ENCODE measurements around the gene NCOR2. TPM values are rescaled to one million over a fixed set of nuclear protein-coding genes. Genes with fewer than 3 reads are reported as not detected.

NCOR2 gene
- total RNA-seq, 8 experiments from 2014 or later, result 17.9 to 125 (median 24.7) TPM

DNA sequence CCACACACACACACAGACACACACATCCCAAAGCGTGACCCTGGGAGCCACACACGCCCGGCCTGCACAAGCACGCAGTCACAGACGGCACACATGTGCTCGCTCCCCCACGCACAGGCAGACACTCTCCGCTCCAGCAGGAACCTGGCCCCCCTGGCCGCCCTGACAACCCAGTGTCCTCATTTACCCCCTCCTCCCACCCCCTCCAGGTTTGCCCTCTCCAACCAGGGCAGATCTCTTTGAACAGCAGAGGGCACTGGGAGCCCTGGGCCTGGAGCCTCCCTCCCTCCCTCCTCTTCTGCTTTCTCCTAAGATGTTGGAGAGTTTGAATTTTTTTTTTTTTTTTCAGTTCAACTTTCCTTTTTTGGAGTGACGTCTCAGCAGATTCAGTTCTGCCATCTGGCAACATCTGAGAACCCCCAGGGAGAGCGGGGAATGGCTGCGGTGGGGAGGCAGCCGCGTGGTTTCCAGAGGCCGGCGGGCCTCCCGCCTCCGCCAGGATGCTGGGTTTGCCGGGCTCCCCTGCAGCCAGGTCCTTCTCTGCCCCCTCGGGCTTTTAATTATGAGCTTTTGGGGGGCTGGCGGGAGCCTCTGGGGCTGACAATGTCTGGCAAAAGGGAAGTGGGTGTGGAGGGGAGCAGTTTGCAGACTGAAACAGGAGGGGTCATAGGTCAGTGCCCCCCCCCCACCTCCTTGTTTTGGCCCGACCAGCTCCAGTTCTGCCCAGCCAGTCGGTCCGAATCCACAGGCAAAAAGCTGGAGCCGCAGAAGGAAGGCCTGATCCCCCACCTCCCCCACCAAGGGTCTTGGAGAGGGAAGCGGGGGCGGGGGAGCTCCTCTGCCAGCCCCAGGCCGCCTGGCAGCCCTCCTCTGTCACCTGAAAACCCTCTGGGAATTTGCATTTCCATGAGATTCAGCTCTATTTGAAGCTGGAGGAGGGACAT is 1.3 kb upstream of the NCOR2 start:
- in situ Hi-C loops (cut with MboI; ENCODE audit: low pct_unique_long_range_greater_than_20kb in 2 of 9, low sequenced_read_pairs in 9 of 9, unreplicated experiment in 9 of 9), result loop anchor here in 7 of 9 experiments (25.0 kb wide), 2 partner anchors 169 to 194 kb away; no protein-coding TSS in a partner anchor
- Histone ChIP-seq H3K4me3 (no peak overlapping the region), H3K27ac (peak overlapping the region in 1 of 2 donors; percentile 48), H3K4me1 (replicated peaks in 1 of 2) (peaks cover 25 to 33% of the 10 kb centered on the region in 2 donors)
- 10 to 100% (median 10%) methylated on average over 1 to 2 of the region's 28 CpGs; no CpG with 5 or more reads in 7 of the 10 experiments for WGBS, 10 experiments
- ATAC-seq (replicated peaks in 6 of 8), result peak in 6 of 8 experiments; percentile 9 to 35 (median 12)

DNA sequence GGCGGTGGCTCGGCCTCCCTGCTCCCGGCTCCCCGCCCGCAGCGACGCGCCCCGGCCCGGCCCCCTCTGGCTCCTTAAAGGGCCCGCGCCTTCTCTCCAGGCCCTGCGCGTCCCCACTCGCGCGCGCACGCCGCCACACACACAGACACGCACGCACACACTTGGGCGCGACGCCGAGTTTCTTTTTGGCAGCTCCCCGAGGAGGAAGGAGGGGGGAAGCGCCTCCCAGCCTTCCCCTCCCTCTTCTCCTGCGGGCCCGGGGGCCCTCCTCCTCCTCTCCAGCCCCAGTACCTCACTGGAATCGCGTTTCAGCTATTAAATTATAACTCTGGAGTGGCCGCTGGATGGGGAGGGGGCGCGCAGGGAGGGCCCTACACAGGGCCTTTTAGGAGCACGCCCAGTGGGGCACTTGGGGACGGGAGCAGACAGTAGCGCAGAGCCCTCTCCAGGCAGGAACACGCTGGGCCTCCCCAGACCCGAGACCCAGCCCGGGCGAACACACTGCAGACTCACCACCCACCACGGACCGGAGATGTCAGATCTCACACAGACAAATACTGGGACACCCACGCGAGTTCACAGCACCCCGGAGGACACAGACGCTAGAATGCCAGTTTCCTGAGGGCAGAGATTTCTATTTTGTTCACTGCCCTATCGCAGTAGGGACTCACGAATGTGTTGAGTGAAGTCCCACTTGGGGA is 411 bp upstream of the NCOR2 start:
- ATAC-seq (replicated peaks in 6 of 8), result peak; percentile 58 to 67 (median 64)
- peaks cover 23 to 32% of the 10 kb centered on the region in 2 donors for H3K4me1 ChIP-seq (replicated peaks in 1 of 2)
- peak overlapping the region; percentile 81 to 92 for H3K27ac ChIP-seq
- in situ Hi-C loops (cut with MboI; ENCODE audit: low pct_unique_long_range_greater_than_20kb in 2 of 9, low sequenced_read_pairs in 9 of 9, unreplicated experiment in 9 of 9), result loop anchor here in 7 of 9 experiments (25.0 kb wide), 2 partner anchors 169 to 194 kb away; no protein-coding TSS in a partner anchor
- peak overlapping the region; percentile 45 to 95 (median 68) for H3K4me3 ChIP-seq
- 0 to 8% methylated on average over 2 to 5 of the region's 50 CpGs; no CpG with 5 or more reads in 8 of the 10 experiments for WGBS, 10 experiments

DNA sequence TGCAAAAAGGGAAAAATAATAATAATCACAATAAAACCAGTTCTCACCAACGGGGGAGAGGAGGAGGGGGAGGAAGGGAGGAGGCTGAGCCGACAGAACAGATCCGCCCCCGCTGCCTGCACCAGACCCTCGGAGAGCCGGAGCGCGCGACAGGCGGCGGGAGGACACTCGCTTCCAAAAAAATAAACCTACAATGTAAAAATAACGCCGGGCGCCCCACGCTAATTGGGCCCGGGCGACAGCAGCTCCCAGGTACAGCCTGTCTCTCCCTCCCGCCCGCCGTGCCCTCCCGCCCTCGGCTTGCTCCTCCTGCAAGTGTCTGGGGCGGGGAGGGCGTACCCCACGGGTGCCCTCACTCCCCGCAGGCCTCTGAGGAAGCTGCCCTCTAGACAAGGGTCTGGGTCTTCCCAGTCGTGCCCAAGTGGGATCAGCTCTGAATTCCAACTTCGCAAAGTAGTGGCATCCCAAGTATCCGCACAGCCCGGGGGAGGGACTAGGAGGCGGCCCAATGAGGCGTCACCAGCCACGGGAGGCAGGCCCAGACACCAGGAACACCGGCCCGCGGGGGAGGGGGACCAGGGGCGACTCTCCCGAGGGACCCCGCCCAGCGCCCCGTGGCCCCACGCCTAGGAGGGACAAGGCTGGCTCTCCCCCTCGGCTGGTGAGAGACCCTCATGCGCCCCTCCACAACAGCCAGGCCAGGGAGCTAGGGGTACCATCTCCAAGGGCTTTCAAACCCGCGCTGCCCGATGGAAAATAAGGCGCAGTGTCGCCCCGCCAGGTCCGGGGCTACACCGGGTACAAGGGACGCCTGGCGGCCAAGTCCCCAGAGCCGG is 1.0 kb downstream of the NCOR2 start:
- peaks cover 30 to 42% of the 10 kb centered on the region in 2 donors for H3K4me1 ChIP-seq (replicated peaks in 1 of 2)
- peak overlapping the region; percentile 81 to 92 for H3K27ac ChIP-seq
- peak overlapping the region; percentile 45 to 95 (median 68) for H3K4me3 ChIP-seq
- 1 to 2% methylated on average over 13 to 17 of the region's 56 CpGs; no CpG with 5 or more reads in 8 of the 10 experiments for whole genome bisulfite sequencing, 10 experiments
- ATAC-seq (replicated peaks in 6 of 8), result peak; percentile 54 to 70 (median 56)
- in situ Hi-C loops (cut with MboI; ENCODE audit: low pct_unique_long_range_greater_than_20kb in 2 of 9, low sequenced_read_pairs in 9 of 9, unreplicated experiment in 9 of 9), result loop anchor here in 7 of 9 experiments (25.0 kb wide), 2 partner anchors 171 to 196 kb away; no protein-coding TSS in a partner anchor

DNA sequence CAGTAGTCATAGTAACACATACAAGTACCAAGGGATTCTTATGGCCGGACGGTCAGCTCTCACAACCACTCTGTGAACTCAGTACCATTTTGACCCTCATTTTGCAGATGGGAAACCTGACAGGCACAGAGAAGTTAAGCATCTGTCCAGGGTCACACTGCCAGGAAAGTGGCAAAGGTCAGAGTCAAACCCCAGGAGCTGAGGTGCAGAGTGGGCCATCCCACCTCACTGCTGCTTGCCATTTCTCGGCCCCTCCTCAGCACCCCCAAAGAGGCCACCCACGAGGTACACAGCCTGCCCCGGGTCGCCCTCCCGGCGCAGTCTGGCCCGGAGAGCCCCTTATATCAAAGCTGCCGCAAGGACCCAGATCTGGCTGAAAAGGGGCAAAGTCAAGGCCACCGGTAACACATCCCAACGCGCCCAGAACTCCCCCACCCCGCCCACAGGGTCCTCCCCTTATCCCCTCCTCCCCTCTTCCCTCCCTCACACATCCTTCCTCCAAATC is 1.7 kb downstream of the NCOR2 start:
- Histone ChIP-seq H3K4me1 (replicated peaks in 1 of 2) (peaks cover 36 to 48% of the 10 kb centered on the region in 2 donors), H3K4me3 (peak overlapping the region; percentile 45 to 95 (median 68)), H3K27ac (peak overlapping the region; percentile 81 to 92)
- in situ Hi-C loops (cut with MboI; ENCODE audit: low pct_unique_long_range_greater_than_20kb in 2 of 9, low sequenced_read_pairs in 9 of 9, unreplicated experiment in 9 of 9), result loop anchor here in 7 of 9 experiments (25.0 kb wide), 2 partner anchors 172 to 197 kb away; no protein-coding TSS in a partner anchor
- WGBS, 10 experiments, result 21% methylated on average over 2 of the region's 14 CpGs; no CpG with 5 or more reads in 9 of the 10 experiments
- ATAC-seq (replicated peaks in 6 of 8), result peak in 1 of 8 experiments; percentile 0

DNA sequence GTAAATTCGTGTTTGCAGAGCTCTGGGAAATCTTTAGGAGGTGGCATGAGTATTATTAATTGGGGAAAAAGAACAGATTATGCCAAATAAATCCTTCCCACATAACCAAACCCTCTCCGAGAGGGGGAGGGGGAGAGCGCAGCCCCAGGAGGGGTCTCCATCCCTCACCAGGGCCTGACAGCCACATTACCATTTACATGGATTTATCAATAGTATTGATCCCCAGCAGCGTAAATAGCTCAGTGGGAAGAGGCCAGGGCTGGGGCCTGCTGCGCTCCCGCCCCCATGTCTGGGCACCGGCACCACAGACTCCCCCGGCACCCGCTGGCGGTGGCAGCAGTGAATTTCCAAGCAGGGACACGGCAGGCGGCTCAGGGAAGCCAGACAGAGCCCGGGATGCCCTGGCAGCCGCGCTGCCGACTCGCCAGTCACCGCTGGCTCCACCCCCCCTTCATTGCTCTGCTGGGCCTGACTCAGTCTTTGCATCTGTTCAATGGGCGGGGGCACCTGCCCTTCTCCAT is 2.4 kb downstream of the NCOR2 start:
- peaks cover 41 to 52% of the 10 kb centered on the region in 2 donors for H3K4me1 ChIP-seq (replicated peaks in 1 of 2)
- ATAC-seq (replicated peaks in 6 of 8), result peak in 5 of 8 experiments; percentile 5 to 57 (median 15)
- 0 to 17% (median 8%) methylated on average over 1 to 6 of the region's 19 CpGs; no CpG with 5 or more reads in 6 of the 10 experiments for WGBS, 10 experiments
- peak overlapping the region; percentile 72 to 81 for H3K27ac ChIP-seq
- H3K4me3 ChIP-seq, result peak overlapping the region; percentile 45 to 95 (median 68)
- in situ Hi-C loops (cut with MboI; ENCODE audit: low pct_unique_long_range_greater_than_20kb in 2 of 9, low sequenced_read_pairs in 9 of 9, unreplicated experiment in 9 of 9), result loop anchor here in 7 of 9 experiments (25.0 kb wide), 2 partner anchors 172 to 197 kb away; no protein-coding TSS in a partner anchor

DNA sequence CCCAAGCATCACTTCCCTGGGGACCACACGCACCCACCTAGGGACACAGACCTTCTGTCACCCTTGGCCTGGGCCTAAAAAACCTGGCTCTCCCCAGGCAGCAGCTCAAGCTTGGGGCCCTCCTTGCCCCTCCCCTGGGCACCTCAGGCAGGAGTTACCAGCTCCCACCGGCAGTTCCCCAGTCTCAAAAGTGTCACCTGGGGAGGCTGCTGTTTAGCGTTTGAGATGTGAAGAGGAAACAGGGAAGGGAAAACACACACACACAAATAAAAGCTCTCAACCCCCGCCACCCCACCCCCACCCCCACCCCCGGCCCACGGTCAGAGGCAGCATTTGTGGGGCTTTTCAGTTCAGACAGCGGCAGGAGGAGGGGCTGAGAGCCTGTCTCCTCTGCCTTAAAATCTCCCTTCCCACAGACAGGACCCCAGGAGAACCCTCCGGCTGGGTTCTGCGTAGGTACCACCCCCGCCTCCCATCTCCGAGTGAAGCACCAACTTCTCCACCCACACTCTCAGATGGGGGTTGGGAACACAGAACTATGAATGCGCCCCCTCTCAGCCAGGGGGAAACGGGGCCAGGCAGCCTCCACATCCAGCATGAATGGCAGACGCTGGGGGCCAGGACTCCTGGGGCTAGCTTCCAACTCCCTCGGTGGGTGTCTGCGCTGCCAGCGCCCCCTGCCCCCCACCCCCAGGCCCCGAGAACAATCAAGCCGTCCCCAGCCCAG is 3.0 kb downstream of the NCOR2 start:
- peak overlapping the region; percentile 72 to 79 for H3K27ac ChIP-seq
- H3K4me1 ChIP-seq (replicated peaks in 1 of 2), result peaks cover 41 to 52% of the 10 kb centered on the region in 2 donors

DNA sequence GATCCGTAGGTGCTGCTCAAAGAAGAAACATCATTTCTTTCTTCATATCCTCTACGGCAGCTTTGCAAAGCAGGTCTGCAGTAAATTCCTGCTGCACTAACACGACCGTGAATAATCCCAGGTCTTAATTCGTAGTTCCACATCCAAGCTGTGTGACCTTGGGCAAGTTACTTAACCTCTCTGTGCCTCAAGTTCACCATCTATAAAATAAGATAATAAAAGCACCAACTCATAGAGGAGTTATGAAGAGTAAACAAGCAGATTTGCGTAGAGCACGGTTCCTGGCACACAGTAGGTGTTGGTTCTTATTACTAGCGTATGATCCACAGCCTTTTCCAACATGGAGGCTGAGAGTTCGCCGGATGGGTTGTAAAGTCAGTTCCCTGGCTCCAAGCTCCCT is 3.6 kb downstream of the NCOR2 start:
- Histone ChIP-seq H3K27ac (peak overlapping the region; percentile 72 to 79), H3K4me1 (replicated peaks in 1 of 2) (peaks cover 38 to 46% of the 10 kb centered on the region in 2 donors), H3K4me3 (peak overlapping the region in 4 of 5 donors; percentile 56 to 95 (median 78))
- ATAC-seq (replicated peaks in 6 of 8), result no peak
- WGBS, 10 experiments, result 38 to 100% (median 95%) methylated on average over 1 to 9 of the region's 10 CpGs; no CpG with 5 or more reads in 1 of the 10 experiments
- in situ Hi-C loops (cut with MboI; ENCODE audit: low pct_unique_long_range_greater_than_20kb in 2 of 9, low sequenced_read_pairs in 9 of 9, unreplicated experiment in 9 of 9), result loop anchor here in 7 of 9 experiments (25.0 kb wide), 2 partner anchors 173 to 198 kb away; no protein-coding TSS in a partner anchor

More for the DNA sequence above, 3.0 kb downstream of the NCOR2 start:
- H3K4me3 ChIP-seq, result peak overlapping the region; percentile 45 to 95 (median 68)
- WGBS, 10 experiments, result 0 to 100% (median 40%) methylated on average over 1 of the region's 19 CpGs; no CpG with 5 or more reads in 5 of the 10 experiments
- ATAC-seq (replicated peaks in 6 of 8), result peak in 4 of 8 experiments; percentile 2 to 11 (median 5)
- in situ Hi-C loops (cut with MboI; ENCODE audit: low pct_unique_long_range_greater_than_20kb in 2 of 9, low sequenced_read_pairs in 9 of 9, unreplicated experiment in 9 of 9), result loop anchor here in 7 of 9 experiments (25.0 kb wide), 2 partner anchors 173 to 198 kb away; no protein-coding TSS in a partner anchor

DNA sequence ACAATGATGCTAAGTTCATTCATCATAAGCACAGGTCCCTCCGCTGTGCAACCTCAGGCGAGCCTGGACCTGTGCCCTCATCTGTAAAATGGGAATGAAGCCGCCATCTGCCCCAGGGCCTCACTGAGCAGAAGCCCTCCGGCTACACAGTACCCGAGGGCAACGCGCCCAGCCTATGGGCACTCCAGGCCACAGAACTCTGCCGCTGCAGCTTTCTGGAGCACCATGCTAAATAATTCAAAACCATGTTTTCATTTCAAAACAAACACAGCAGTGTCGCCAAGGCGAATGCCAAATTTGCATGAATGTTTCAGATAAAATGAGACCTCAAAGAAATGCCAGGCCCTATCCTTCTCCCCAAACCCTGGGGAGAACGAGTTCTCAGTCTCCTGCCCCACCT is 4.0 kb downstream of the NCOR2 start:
- Histone ChIP-seq H3K4me3 (no peak overlapping the region), H3K27ac (no peak overlapping the region), H3K4me1 (replicated peaks in 1 of 2) (peaks cover 36 to 46% of the 10 kb centered on the region in 2 donors)
- in situ Hi-C loops (cut with MboI; ENCODE audit: low pct_unique_long_range_greater_than_20kb in 2 of 9, low sequenced_read_pairs in 9 of 9, unreplicated experiment in 9 of 9), result loop anchor here in 7 of 9 experiments (25.0 kb wide), 2 partner anchors 174 to 199 kb away; no protein-coding TSS in a partner anchor
- no peak for ATAC-seq (replicated peaks in 6 of 8)
- 0 to 94% (median 84%) methylated on average over 1 to 9 of the region's 11 CpGs; no CpG with 5 or more reads in 2 of the 10 experiments for WGBS, 10 experiments

DNA sequence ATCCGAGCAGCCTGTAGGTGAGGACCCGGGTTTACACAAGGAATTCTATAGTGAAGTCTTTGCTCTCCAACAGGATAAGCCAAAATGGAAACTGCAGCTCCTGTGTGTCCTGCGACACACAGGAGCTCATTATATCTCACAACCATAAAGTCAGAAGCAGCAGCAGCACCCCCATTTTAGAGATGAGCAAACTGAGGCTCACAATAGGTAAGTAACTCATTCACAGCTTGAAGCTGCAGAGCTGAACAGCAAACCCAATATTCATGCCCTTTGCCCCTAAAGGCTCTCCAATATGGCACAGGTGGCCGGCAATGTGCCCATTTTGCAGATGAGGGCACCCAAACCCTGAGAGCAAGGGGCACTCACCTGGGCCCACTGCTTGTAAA is 4.6 kb downstream of the NCOR2 start:
- Histone ChIP-seq H3K4me3 (no peak overlapping the region), H3K4me1 (replicated peaks in 1 of 2) (peaks cover 38 to 47% of the 10 kb centered on the region in 2 donors), H3K27ac (no peak overlapping the region)
- WGBS, 10 experiments, result 75 to 100% (median 82%) methylated on average over 1 to 4 of the region's 4 CpGs; no CpG with 5 or more reads in 3 of the 10 experiments
- in situ Hi-C loops (cut with MboI; ENCODE audit: low pct_unique_long_range_greater_than_20kb in 2 of 9, low sequenced_read_pairs in 9 of 9, unreplicated experiment in 9 of 9), result loop anchor here in 7 of 9 experiments (25.0 kb wide), 2 partner anchors 175 to 200 kb away; no protein-coding TSS in a partner anchor
- no peak for ATAC-seq (replicated peaks in 6 of 8)

DNA sequence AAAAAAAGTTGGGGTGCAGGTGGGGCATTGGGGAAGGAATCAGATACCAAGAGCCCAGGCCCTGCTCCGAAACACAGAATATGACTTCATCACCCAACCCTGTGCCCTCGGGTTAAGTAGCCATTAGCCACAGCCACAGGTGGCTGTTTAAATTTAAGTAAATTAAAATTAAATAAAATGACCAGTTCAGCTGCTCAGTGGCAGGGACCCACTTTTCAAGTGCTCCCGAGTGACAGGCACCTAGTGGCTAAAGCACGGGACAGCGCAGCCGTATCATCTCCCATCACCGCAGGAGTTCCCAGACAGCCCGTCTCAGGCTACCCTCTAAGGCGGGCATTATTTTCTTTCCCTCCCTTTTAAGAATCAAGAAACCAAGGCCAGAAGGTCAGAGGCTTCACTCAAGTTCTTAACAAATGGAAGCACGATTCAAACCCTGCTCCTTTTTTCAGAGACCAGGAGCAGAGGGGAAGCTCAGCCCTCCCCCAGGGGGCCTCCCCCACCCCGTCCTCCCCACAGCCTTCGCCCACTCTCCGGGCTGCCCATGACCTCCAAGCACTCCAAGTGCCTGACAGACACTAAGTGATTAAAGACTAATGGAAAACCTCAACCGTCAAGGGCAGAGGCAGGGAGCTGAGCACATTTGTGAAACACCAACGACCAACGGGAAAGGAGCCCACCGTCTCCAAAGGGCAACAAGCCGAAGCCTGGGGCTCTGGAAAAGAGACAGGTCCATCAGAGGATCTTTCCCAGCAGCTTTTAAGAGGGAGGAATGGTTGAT is 5.2 kb downstream of the NCOR2 start:
- no peak for ATAC-seq (replicated peaks in 6 of 8)
- peaks cover 43 to 51% of the 10 kb centered on the region in 2 donors for H3K4me1 ChIP-seq (replicated peaks in 1 of 2)
- no peak overlapping the region for H3K4me3 ChIP-seq
- in situ Hi-C loops (cut with MboI; ENCODE audit: low pct_unique_long_range_greater_than_20kb in 2 of 9, low sequenced_read_pairs in 9 of 9, unreplicated experiment in 9 of 9), result loop anchor here in 7 of 9 experiments (25.0 kb wide), 2 partner anchors 175 to 200 kb away; no protein-coding TSS in a partner anchor
- 60 to 94% (median 68%) methylated on average over 1 to 8 of the region's 18 CpGs; no CpG with 5 or more reads in 4 of the 10 experiments for WGBS, 10 experiments
- no peak overlapping the region for H3K27ac ChIP-seq

Measured in motor neuron (in vitro differentiated cells).